GM19239 (cell line): ENCODE data around the gene SLC38A10.
A peak's percentile ranks its signal among the peaks of the same experiment; 100 is the strongest.

Experiments
- DNase-seq: peaks from one replicate; pipeline ENCODE4 v3.0.0; 2011; ENCODE audit warnings: low spot score; ENCODE audit not compliant: insufficient read length
- FAIRE-seq: peaks from 2 replicates; lab custom pipeline; 2011; peaks lifted over from hg19 to GRCh38; lab: Jason Lieb, UNC

Gene SLC38A10

DNA sequence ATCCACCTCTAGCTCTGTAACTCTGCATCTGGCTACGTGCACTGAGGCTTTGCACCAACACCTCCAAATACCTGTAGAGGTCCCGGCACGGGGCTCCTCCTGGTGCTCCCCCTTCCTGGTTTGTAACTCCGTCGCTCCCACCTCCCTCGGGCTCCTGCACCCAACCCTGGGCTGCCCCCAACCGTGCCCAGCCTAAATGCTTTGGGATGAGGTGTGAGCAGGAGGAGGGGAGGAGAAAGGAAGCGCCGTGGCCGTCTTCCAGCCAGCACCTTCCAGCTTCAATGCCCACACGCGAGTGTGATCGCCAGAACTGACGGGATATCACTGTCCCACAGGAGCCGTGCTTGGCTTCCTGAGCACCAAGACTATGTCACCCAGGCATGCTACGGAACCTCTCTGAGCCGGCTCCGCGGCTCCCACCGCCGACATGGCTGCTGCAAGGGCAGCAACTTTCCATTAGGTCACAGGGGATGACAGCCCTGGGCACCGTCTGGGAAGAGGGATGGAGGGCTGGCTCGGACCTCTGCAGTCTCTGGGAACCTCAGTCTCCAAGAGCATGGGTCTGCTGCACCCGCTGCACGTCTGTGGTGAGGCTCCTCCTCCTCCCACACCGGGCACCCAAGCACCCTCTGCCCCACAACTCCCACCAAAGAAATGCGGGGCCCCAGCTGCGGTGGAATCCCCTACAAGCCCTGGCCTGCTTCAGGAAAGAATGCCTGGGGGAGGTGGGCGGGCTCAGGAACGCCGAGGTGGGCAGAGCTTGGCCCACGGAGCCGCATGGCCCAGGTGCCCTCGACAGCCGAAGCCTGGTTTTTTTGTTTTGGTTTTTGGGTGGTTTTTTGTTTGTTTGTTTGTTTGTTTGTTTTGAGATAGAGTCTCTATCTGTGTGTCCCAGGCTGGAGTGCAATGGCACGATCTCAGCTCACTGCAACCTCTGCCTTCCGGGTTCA is 6.4 kb upstream of the SLC38A10 start:
- FAIRE-seq (no peak), DNase-seq (no peak)

DNA sequence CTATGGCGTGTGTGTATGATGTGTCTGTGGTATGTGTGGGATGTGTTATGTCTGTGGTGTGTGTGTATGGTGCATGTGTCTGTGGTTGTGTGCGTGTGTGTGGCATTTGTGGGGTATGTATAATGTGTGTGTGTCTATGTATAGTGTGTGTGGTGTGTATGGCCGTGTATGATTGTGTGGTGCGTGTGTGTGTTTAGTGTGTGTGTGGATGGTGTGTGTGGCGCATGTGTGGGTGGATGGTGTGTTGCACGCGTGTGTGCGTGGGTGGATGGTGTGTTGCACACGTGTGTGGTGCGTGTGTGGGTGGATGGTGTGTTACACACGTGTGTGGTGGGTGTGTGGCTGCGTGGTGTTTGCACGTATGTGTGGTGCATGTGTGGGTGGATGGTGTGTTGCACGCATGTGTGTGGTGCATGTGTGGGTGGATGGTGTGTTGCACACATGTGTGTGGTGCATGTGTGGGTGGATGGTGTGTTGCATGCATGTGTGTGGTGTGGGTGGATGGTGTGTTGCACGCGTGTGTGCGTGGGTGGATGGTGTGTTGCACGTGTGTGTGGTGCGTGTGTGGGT is 5.6 kb upstream of the SLC38A10 start:
- DNase-seq (no peak), FAIRE-seq (no peak)

DNA sequence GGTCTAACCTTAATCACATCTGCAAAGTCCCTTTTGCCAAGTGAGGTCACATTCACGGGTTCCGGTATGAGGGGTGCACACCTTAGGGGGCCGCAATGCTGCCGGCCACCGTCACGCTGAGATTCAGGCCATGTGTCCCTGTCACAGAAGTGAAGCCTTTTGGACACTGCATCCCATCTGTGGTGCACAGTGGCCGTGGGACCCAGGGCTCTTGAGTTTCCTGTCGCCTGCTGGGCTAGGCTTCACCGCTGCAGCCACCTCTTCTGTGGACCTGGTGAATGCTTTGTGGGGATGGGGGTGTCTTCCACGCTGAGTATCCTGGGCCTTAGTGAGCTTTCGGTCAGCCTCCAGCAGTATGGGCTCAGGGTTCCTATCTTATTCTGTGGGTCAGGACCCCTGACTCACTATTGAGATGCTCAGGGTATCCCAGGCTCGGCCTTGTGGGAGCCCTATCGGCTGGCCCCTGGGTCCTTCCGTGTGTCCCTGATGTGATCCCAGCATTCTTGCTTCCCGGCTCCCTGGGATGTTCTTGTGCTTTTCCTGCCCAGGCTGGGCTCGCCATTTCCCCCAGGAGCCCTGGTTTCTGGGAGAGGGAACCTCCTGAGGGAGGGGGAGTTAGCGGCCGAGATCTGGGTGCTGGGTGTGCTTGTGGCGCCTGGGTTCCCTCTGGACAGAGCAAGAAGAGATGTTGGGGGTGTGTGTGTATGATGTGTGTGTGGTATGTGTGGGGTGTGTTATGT is 4.9 kb upstream of the SLC38A10 start:
- DNase-seq, result no peak
- FAIRE-seq, result no peak

- FAIRE-seq, result no peak
- DNase-seq, result no peak
Measured at GRCh38 chr17:81298991-81299738, 4.1 kb upstream of the SLC38A10 start.

- FAIRE-seq, result no peak
Measured at GRCh38 chr17:81298325-81298990, 3.4 kb upstream of the SLC38A10 start.

GRCh38 chr17:81295676-81296381 is 722 bp upstream of the SLC38A10 start:
- peak; percentile 70 for FAIRE-seq
- DNase-seq, result peak; percentile 65

More at GRCh38 chr17:81298325-81298990, 3.4 kb upstream of the SLC38A10 start:
- DNase-seq, result no peak

- FAIRE-seq (no peak), DNase-seq (no peak)
Measured at GRCh38 chr17:81294512-81295030, 536 bp downstream of the SLC38A10 start.

- FAIRE-seq (no peak), DNase-seq (no peak)
Measured at GRCh38 chr17:81292450-81292849, 2.7 kb downstream of the SLC38A10 start.

DNA sequence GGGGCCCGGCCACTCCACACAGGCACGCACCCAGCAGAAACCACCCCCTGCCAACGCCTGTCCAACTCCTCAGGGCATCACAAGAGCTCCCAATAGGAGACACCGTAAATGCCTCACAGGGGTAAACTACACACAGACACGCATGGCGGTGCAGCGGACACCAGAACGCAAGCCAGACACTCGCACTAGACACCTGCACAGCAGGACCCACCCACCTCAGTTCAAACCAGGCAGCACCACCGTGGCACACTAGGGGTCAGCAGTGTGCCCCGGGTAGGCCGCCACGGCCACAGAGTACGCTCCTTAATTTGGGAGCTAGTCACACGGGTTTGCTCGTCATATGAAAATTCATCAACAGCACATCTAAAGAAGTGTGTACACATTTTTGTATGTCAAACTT is 3.4 kb downstream of the SLC38A10 start:
- FAIRE-seq, result no peak
- DNase-seq, result peak; percentile 65

DNA sequence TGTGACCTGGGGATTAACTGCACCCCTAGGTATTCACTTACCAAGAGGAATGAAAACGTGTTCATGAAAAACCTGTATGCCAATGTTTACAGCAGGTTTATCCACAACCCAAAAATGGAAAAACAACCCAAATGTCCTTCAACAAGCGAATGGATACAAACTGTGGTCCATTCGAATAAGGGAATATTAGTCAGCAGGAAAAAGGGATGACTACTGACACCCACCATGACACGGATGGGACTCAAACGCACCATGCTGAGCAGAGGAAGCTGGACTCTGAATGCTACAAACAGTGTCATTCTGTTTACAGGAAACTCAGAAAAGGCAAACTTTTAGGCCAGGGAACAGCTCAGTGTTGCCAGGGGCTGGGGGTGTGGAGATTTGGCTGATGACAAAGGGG is 4.9 kb downstream of the SLC38A10 start:
- DNase-seq (no peak), FAIRE-seq (no peak)

- DNase-seq (no peak), FAIRE-seq (no peak)
Measured at GRCh38 chr17:81289627-81290026, 5.5 kb downstream of the SLC38A10 start.

GRCh38 chr17:81288715-81289114 is 6.4 kb downstream of the SLC38A10 start:
- DNase-seq (no peak), FAIRE-seq (no peak)

- DNase-seq, result no peak
- no peak for FAIRE-seq
Measured at GRCh38 chr17:81287741-81288430, 7.2 kb downstream of the SLC38A10 start.

GRCh38 chr17:81287152-81287551 is 8.0 kb downstream of the SLC38A10 start:
- FAIRE-seq (no peak), DNase-seq (no peak)

DNA sequence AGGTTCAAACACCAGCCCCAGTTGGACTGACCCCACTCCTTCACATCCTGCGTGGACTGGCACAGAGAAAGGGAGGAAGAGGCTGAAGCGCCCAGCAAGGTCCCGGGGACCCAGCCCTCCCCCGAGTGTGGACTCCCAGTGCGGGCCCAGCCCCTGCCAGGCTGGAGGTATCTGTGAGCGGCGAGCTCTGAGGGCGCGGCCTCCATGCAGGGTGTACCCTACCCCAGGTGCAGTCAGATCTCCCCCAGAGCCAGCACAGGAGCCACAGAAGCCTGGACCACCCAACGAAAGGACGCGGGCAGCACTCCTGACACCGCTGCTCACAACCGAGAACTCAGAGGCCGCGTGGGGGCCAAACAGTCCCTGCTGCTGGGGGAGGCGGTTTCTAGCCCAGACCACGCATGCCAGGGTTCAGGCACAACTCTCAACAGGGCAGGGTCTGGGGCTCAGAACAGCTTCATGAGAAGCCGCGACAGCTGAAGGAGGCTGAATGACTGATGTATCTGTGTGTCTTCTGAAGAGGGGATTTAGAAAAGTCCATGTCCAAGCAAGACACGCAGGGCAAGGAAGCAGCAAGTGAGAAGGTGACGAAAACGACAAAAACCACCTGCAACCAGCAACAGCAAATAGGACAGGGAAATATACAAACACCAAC is 8.5 kb downstream of the SLC38A10 start:
- FAIRE-seq (no peak), DNase-seq (no peak)

- FAIRE-seq (no peak), DNase-seq (no peak)
Measured at GRCh38 chr17:81285894-81286293, 9.2 kb downstream of the SLC38A10 start.

GRCh38 chr17:81285179-81285878 is 9.8 kb downstream of the SLC38A10 start:
- FAIRE-seq (peak; percentile 95), DNase-seq (peak; percentile 75)
